GM21786 (cell line): ENCODE results near the gene ANO3.
"Not testable (repeated sequence)": the region's sequence is repeated elsewhere in the genome, so short reads cannot be mapped to it uniquely, and the experiment has no call there.

ENCODE experiments used
- ATAC-seq: cut with Tn5 transposase; IDR thresholded peaks from one replicate; pipeline ENCODE4 v1.9.1; 2021; ENCODE audit not compliant: unreplicated experiment

The ANO3 gene

GRCh38 chr11:26331911-26332571, at the start of gene ANO3:
Gene ANO3, plus strand, starts transcription at chr11:26332130. Its CDS starts 146 bp downstream, at chr11:26332276.
- peak; percentile 87 for ATAC-seq

- no peak for ATAC-seq
Measured at GRCh38 chr11:26283852-26284408, 48.0 kb upstream of the ANO3 start.

- ATAC-seq: no peak
Measured at GRCh38 chr11:26285608-26286007, 46.3 kb upstream of the ANO3 start.

GRCh38 chr11:26286472-26287066, 45.4 kb upstream of the ANO3 start:
- ATAC-seq: no peak

GRCh38 chr11:26287067-26287518, 44.8 kb upstream of the ANO3 start:
- ATAC-seq: no peak

- peak; percentile 89 for ATAC-seq
Measured at GRCh38 chr11:26297189-26297975, 34.5 kb upstream of the ANO3 start.

- not testable (repeated sequence) for ATAC-seq
Measured at GRCh38 chr11:26316372-26316771, 15.6 kb upstream of the ANO3 start.

GRCh38 chr11:26319906-26320305, 12.0 kb upstream of the ANO3 start:
- no peak for ATAC-seq

GRCh38 chr11:26321516-26321915, 10.4 kb upstream of the ANO3 start:
- ATAC-seq: no peak

GRCh38 chr11:26322335-26323067, 9.4 kb upstream of the ANO3 start:
- ATAC-seq: no peak

GRCh38 chr11:26323837-26324236, 8.1 kb upstream of the ANO3 start:
- ATAC-seq: no peak

- ATAC-seq: no peak
Measured at GRCh38 chr11:26324270-26324669, 7.7 kb upstream of the ANO3 start.

GRCh38 chr11:26326793-26327400, 5.0 kb upstream of the ANO3 start:
- ATAC-seq: no peak

GRCh38 chr11:26329206-26329605, 2.7 kb upstream of the ANO3 start:
- ATAC-seq: no peak

- no peak for ATAC-seq
Measured at GRCh38 chr11:26330262-26330661, 1.7 kb upstream of the ANO3 start.

GRCh38 chr11:26332572-26332915, 614 bp downstream of the ANO3 start:
- ATAC-seq: no peak

GRCh38 chr11:26333906-26334305, 2.0 kb downstream of the ANO3 start:
- no peak for ATAC-seq

- no peak for ATAC-seq
Measured at GRCh38 chr11:26335903-26336302, 4.0 kb downstream of the ANO3 start.

GRCh38 chr11:26344647-26345046, 12.7 kb downstream of the ANO3 start:
- no peak for ATAC-seq

- ATAC-seq: no peak
Measured at GRCh38 chr11:26348776-26349175, 16.8 kb downstream of the ANO3 start.

GRCh38 chr11:26350002-26350401, 18.1 kb downstream of the ANO3 start:
- no peak for ATAC-seq
